Naive thymus-derived CD4-positive, alpha-beta T cell (primary cell): Measurements from ENCODE around the gene ATP5IF1. TPM values are rescaled to one million over a fixed set of nuclear protein-coding genes. Genes with fewer than 3 reads are reported as not detected.

Experiments used
- ATAC-seq: fragments of 150-1000 bp; cut with Tn5 transposase; 2 replicates; pipeline ENCODE4 v1.10.0; 2021; ENCODE audit warnings: mild to moderate bottlenecking, moderate library complexity
- CTCF ChIA-PET: fragments of 350-600 bp; sonication (Branson Sonifier 250); formaldehyde crosslinking; loops from one replicate; lab custom pipeline; 2021; ENCODE audit warnings: antibody characterized with exemption; lab: Charles Lee
- POLR2A ChIA-PET: fragments of 350-600 bp; sonication (Branson Sonifier 250); formaldehyde crosslinking; loops from one replicate; lab custom pipeline; 2021; ENCODE audit warnings: antibody characterized with exemption, inconsistent platforms; lab: Charles Lee
- DNase-seq, 9 donors: peaks; one replicate each; pipeline versions ENCODE4 v3.0.0 to v3.0.0-alpha.2; 2020 to 2022; ENCODE audit warnings: mixed read lengths in 1 of 9
- H3K27ac ChIP-seq: one replicate; pipeline ENCODE4 v1.7.0; 2013; ENCODE audit warnings: mild to moderate bottlenecking, low read depth, low read length, moderate library complexity
- H3K27me3 ChIP-seq, 2 donors: one replicate each; pipeline ENCODE4 v1.7.0; 2013; ENCODE audit warnings: low read length in 2 of 2, mild to moderate bottlenecking in 2 of 2, moderate library complexity in 2 of 2; ENCODE audit not compliant: control insufficient read depth in 2 of 2, insufficient read depth in 2 of 2
- H3K36me3 ChIP-seq, 3 experiments: 1 replicate in 2 of 3; 2 replicates in 1 of 3; pipeline ENCODE4 v1.7.0; 2013; ENCODE audit warnings: low read length in 3 of 3, mild to moderate bottlenecking in 3 of 3, moderate library complexity in 1 of 3; ENCODE audit not compliant: insufficient read depth in 3 of 3, control insufficient read depth in 2 of 3
- H3K4me1 ChIP-seq, 2 donors: one replicate each; pipeline ENCODE4 v1.7.0; 2013; ENCODE audit warnings: low read length in 2 of 2, mild to moderate bottlenecking in 2 of 2, moderate library complexity in 1 of 2; ENCODE audit not compliant: control insufficient read depth in 2 of 2, insufficient read depth in 2 of 2
- H3K4me3 ChIP-seq: 2 replicates; pipeline ENCODE4 v1.7.0; 2013; ENCODE audit warnings: mild to moderate bottlenecking, low read length
- H3K9me3 ChIP-seq, 3 experiments: 1 replicate in 2 of 3; 2 replicates in 1 of 3; pipeline ENCODE4 v1.7.0; 2013; ENCODE audit warnings: low read length in 3 of 3; ENCODE audit not compliant: control insufficient read depth in 2 of 3
- H3K27ac Mint-ChIP-seq, 9 donors: one replicate each; pipeline ENCODE4 v1.8.0; 2020 to 2022; ENCODE audit warnings: mixed read lengths in 9 of 9, mild to moderate bottlenecking in 8 of 9, moderate library complexity in 5 of 9, inconsistent platforms in 2 of 9
- H3K27me3 Mint-ChIP-seq, 5 donors: one replicate each; pipeline ENCODE4 v1.8.0; 2021 to 2022; ENCODE audit warnings: mixed read lengths in 5 of 5, mild to moderate bottlenecking in 1 of 5
- H3K36me3 Mint-ChIP-seq, 5 donors: one replicate each; pipeline ENCODE4 v1.8.0; 2020 to 2022; ENCODE audit warnings: mixed read lengths in 5 of 5, mild to moderate bottlenecking in 3 of 5, inconsistent platforms in 1 of 5
- H3K4me1 Mint-ChIP-seq, 7 donors: one replicate each; pipeline ENCODE4 v1.8.0; 2020 to 2022; ENCODE audit warnings: mixed read lengths in 7 of 7, mild to moderate bottlenecking in 3 of 7, inconsistent platforms in 1 of 7
- H3K4me3 Mint-ChIP-seq, 10 donors: one replicate each; pipeline ENCODE4 v1.8.0; 2020 to 2022; ENCODE audit warnings: mild to moderate bottlenecking in 10 of 10, mixed read lengths in 10 of 10, moderate library complexity in 6 of 10, inconsistent platforms in 2 of 10
- H3K9me3 Mint-ChIP-seq, 11 donors: one replicate each; pipeline ENCODE4 v1.8.0; 2020 to 2022; ENCODE audit warnings: mixed read lengths in 11 of 11, mild to moderate bottlenecking in 4 of 11, inconsistent platforms in 1 of 11, moderate library complexity in 1 of 11
- intact Hi-C, 2 donors: fragments of 100-400 bp; cut with micrococcal nuclease; formaldehyde crosslinking; loops; one replicate each; pipeline ENCODE4 v1.15.1; 2023
- polyA plus RNA-seq, 2 donors: library from polyadenylated mRNA; unstranded; fragments of 300-500 nt; fragmentation: Illumina TruSeq; gene quantifications; one replicate each; pipeline ENCODE4 v1.2.3, GENCODE V29; 2021
- total RNA-seq, 6 experiments: library from RNA in 5 of 6; stranded (reverse) in 5 of 6; gene quantifications; 1 replicate in 5 of 6; 2 replicates in 1 of 6; pipeline ENCODE4 v1.2.3 and lab custom pipeline; 2021 to 2026

Gene ATP5IF1
- total and polyA plus RNA-seq, 7 experiments from 2014 or later, result 68.2 to 640 (median 148) TPM

- intact Hi-C loops, result no loop called here
- no peak overlapping the region for H3K27ac Mint-ChIP-seq
- H3K27me3 Mint-ChIP-seq, result no peaks in the 10 kb centered on the region
- peaks cover 8 to 27% (median 18%) of the 10 kb centered on the region in 7 donors for H3K4me1 Mint-ChIP-seq
- ATAC-seq (no peak), DNase-seq (no peak)
- no peaks in the 10 kb centered on the region for H3K27me3 ChIP-seq
- no peaks in the 10 kb centered on the region for H3K9me3 ChIP-seq
- CTCF ChIA-PET, result interaction anchor here (1.0 to 1.4 kb wide), 2 partner anchors 9 to 114 kb away, joined by 4 to 6 read pairs; no protein-coding TSS in a partner anchor
- no peak overlapping the region for H3K4me3 Mint-ChIP-seq
- no peaks in the 10 kb centered on the region for H3K9me3 Mint-ChIP-seq
- H3K27ac ChIP-seq, result no peak overlapping the region
- H3K4me1 ChIP-seq, result peaks cover 1 to 14% of the 10 kb centered on the region in 2 donors
- POLR2A ChIA-PET, result interaction anchor here (0.8 kb wide), 1 partner anchor 8 kb away, joined by 3 read pairs; no protein-coding TSS in a partner anchor
- peaks cover 10 to 49% (median 36%) of the 10 kb centered on the region in 5 donors for H3K36me3 Mint-ChIP-seq
- H3K36me3 ChIP-seq, result peaks cover 20 to 80% (median 28%) of the 10 kb centered on the region in 3 experiments
- H3K4me3 ChIP-seq, result no peak overlapping the region
Observed at GRCh38 chr1:28205243-28205642, 30.7 kb upstream of the ATP5IF1 start.

- peak; percentile 85 for ATAC-seq
- Histone ChIP-seq H3K9me3 (no peaks in the 10 kb centered on the region), H3K4me1 (peaks cover 0 to 7% of the 10 kb centered on the region in 2 donors), H3K27me3 (no peaks in the 10 kb centered on the region), H3K36me3 (peaks cover 15 to 74% (median 33%) of the 10 kb centered on the region in 3 experiments), H3K27ac (no peak overlapping the region), H3K4me3 (no peak overlapping the region)
- Mint-ChIP-seq H3K36me3 (peaks cover under 1 to 24% (median 18%) of the 10 kb centered on the region in 5 donors), H3K27ac (peak overlapping the region in 3 of 9 donors; percentile 16 to 56 (median 45)), H3K4me3 (no peak overlapping the region), H3K4me1 (peaks cover 6 to 13% (median 8%) of the 10 kb centered on the region in 7 donors), H3K27me3 (no peaks in the 10 kb centered on the region), H3K9me3 (no peaks in the 10 kb centered on the region)
- ChIA-PET CTCF (interaction anchor here (0.7 to 2.0 kb wide), 9 partner anchors 10 to 351 kb away, joined by 3 to 32 read pairs (median 3); partner anchors contain the start of gene EYA3), POLR2A (interaction anchor here (0.8 to 1.2 kb wide), 2 partner anchors 23 to 120 kb away, joined by 3 read pairs; partner anchors contain the start of gene EYA3)
- intact Hi-C loops, result loop anchor here (1.0 to 2.0 kb wide), 3 partner anchors 118 to 351 kb away; no protein-coding TSS in a partner anchor
- peak in 8 of 9 donors; percentile 43 to 67 (median 60) for DNase-seq
Observed at GRCh38 chr1:28208818-28209441, 27.0 kb upstream of the ATP5IF1 start.

DNA sequence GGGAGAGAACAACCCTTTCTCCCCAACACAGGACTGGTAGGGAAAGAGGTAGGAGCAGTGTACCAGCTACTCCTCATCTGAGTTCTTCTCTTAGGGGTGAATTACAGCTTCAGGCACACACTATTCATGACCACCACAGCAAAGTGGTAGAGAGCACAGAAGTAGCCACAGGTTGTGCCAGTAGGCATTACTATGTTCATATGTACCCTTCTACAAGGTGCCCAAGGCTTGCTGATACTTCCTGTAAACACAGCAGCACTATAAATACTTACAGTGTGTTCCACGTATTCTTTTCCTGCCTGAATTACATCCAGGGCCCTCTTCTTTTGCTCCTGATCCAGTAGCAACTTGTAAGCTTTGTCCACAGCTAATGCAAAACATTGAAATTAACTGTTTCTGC lies 26.2 kb upstream of the ATP5IF1 start:
- CTCF ChIA-PET, result interaction anchor here (1.2 to 2.0 kb wide), 5 partner anchors 13 to 349 kb away, joined by 3 to 32 read pairs (median 4); partner anchors contain the start of gene EYA3
- no peaks in the 10 kb centered on the region for H3K27me3 Mint-ChIP-seq
- H3K36me3 Mint-ChIP-seq, result peaks cover 0 to 21% (median 12%) of the 10 kb centered on the region in 5 donors

DNA sequence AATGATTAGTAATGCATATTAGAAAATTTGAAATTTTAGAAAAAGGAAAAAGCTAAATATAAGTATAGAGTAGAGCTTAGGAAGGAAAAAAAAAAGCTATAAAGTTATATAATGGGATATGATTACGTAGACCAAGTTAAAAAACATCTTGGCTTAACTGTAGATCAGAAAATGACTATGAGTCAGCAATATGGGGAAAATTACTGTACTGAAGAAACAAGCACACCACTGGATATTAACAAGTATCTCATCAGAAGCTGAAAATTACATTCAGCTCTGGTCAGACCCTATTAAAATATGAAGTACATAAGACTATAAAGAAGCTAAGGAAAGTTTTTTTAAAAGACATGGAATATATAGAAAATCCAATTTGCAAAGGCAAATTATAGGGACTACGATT lies 22.6 kb upstream of the ATP5IF1 start:
- H3K36me3 Mint-ChIP-seq, result peaks cover 0 to 13% (median 8%) of the 10 kb centered on the region in 5 donors
- POLR2A ChIA-PET, result interaction anchor here (0.8 kb wide), 1 partner anchor 8 kb away, joined by 3 read pairs; no protein-coding TSS in a partner anchor
- no peak overlapping the region for H3K27ac Mint-ChIP-seq

More for the DNA sequence above, 26.2 kb upstream of the ATP5IF1 start:
- DNase-seq (no peak), ATAC-seq (no peak)
- H3K9me3 Mint-ChIP-seq, result no peaks in the 10 kb centered on the region
- H3K4me1 ChIP-seq, result peaks cover 0 to 7% of the 10 kb centered on the region in 2 donors
- peaks cover 6 to 13% (median 8%) of the 10 kb centered on the region in 7 donors for H3K4me1 Mint-ChIP-seq
- no peaks in the 10 kb centered on the region for H3K9me3 ChIP-seq
- POLR2A ChIA-PET, result interaction anchor here (0.8 to 1.2 kb wide), 2 partner anchors 22 to 121 kb away, joined by 3 read pairs; partner anchors contain the start of gene EYA3
- H3K27ac Mint-ChIP-seq, result peak overlapping the region in 3 of 9 donors; percentile 41 to 78 (median 45)
- no peak overlapping the region for H3K27ac ChIP-seq
- peaks cover 11 to 70% (median 30%) of the 10 kb centered on the region in 3 experiments for H3K36me3 ChIP-seq
- no peak overlapping the region for H3K4me3 Mint-ChIP-seq
- no peak overlapping the region for H3K4me3 ChIP-seq
- H3K27me3 ChIP-seq, result no peaks in the 10 kb centered on the region
- intact Hi-C loops, result loop anchor here (1.0 to 2.0 kb wide), 3 partner anchors 118 to 351 kb away; no protein-coding TSS in a partner anchor

GRCh38 chr1:28229089-28229488 lies 6.8 kb upstream of the ATP5IF1 start:
- POLR2A ChIA-PET, result interaction anchor here (13.7 kb wide), 1 partner anchor 17 kb away, joined by 184 read pairs; no protein-coding TSS in a partner anchor
- Histone ChIP-seq H3K9me3 (no peaks in the 10 kb centered on the region), H3K4me1 (peaks cover 11 to 12% of the 10 kb centered on the region in 2 donors), H3K27me3 (no peaks in the 10 kb centered on the region), H3K4me3 (no peak overlapping the region), H3K27ac (no peak overlapping the region), H3K36me3 (peaks cover 0 to 54% (median 17%) of the 10 kb centered on the region in 3 experiments)
- DNase-seq, result no peak
- CTCF ChIA-PET, result interaction anchor here (0.7 kb wide), 1 partner anchor 43 kb away, joined by 3 read pairs; no protein-coding TSS in a partner anchor
- Mint-ChIP-seq H3K9me3 (no peaks in the 10 kb centered on the region), H3K27ac (peak overlapping the region in 1 of 9 donors; percentile 42), H3K36me3 (peaks cover 9 to 27% (median 25%) of the 10 kb centered on the region in 5 donors), H3K27me3 (no peaks in the 10 kb centered on the region), H3K4me3 (no peak overlapping the region), H3K4me1 (peaks cover 11 to 51% (median 37%) of the 10 kb centered on the region in 7 donors)
- no peak for ATAC-seq
- intact Hi-C loops, result no loop called here

More for the DNA sequence above, 22.6 kb upstream of the ATP5IF1 start:
- Histone ChIP-seq H3K4me3 (no peak overlapping the region), H3K36me3 (peaks cover 11 to 52% (median 22%) of the 10 kb centered on the region in 3 experiments), H3K27ac (no peak overlapping the region), H3K27me3 (no peaks in the 10 kb centered on the region), H3K9me3 (no peaks in the 10 kb centered on the region), H3K4me1 (peaks cover 0 to 7% of the 10 kb centered on the region in 2 donors)
- Mint-ChIP-seq H3K27me3 (no peaks in the 10 kb centered on the region), H3K4me1 (peaks cover 6 to 12% (median 8%) of the 10 kb centered on the region in 7 donors), H3K9me3 (no peaks in the 10 kb centered on the region), H3K4me3 (no peak overlapping the region)
- DNase-seq (no peak), ATAC-seq (no peak)
- CTCF ChIA-PET, result interaction anchor here (0.6 kb wide), 1 partner anchor 1052 kb away, joined by 3 read pairs; no protein-coding TSS in a partner anchor
- intact Hi-C loops, result no loop called here

DNA sequence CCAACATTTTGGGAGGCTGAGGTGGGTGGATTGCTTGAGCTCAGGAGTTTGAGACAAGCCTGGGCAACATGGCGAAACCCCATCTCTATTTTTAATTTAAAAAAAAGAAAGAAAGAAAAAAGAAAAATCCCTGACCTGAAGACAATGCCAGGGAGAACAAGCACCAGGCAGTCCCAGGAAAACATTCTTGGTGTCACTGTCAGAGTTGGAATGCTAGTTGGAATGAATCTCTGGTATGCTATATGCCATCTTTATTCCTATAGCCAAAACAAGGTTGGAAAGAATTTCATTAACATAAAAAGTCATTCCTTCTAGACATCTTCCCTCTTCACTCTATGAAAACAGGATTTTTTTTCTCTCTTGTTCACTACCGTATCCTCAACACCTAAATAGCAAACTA lies 5.9 kb upstream of the ATP5IF1 start:
- Histone ChIP-seq H3K4me1 (peaks cover 11 to 12% of the 10 kb centered on the region in 2 donors), H3K27me3 (no peaks in the 10 kb centered on the region), H3K9me3 (no peaks in the 10 kb centered on the region), H3K36me3 (peaks cover 0 to 49% (median 13%) of the 10 kb centered on the region in 3 experiments), H3K27ac (no peak overlapping the region), H3K4me3 (no peak overlapping the region)
- ChIA-PET CTCF (interaction anchor here (0.6 kb wide), 1 partner anchor 324 kb away, joined by 3 read pairs; no protein-coding TSS in a partner anchor), POLR2A (interaction anchor here (0.6 to 13.7 kb wide), 3 partner anchors 16 to 1980 kb away, joined by 3 to 184 read pairs (median 3); no protein-coding TSS in a partner anchor)
- no peaks in the 10 kb centered on the region for H3K9me3 Mint-ChIP-seq
- intact Hi-C loops, result loop anchor here in 1 of 2 donors (5.0 kb wide), 1 partner anchor 657 kb away; no protein-coding TSS in a partner anchor
- H3K4me3 Mint-ChIP-seq, result peak overlapping the region in 4 of 10 donors; percentile 10 to 38 (median 26)
- peaks cover 9 to 24% (median 22%) of the 10 kb centered on the region in 5 donors for H3K36me3 Mint-ChIP-seq
- H3K4me1 Mint-ChIP-seq, result peaks cover 11 to 52% (median 41%) of the 10 kb centered on the region in 7 donors
- no peaks in the 10 kb centered on the region for H3K27me3 Mint-ChIP-seq
- ATAC-seq (no peak), DNase-seq (no peak)
- H3K27ac Mint-ChIP-seq, result peak overlapping the region in 2 of 9 donors; percentile 42 to 64
